Choroid plexus epithelial cell (primary cell): ENCODE data around the gene MC1R.

Experiments
- DNase-seq: peaks from one replicate; pipeline ENCODE4 v3.0.0-alpha.2; 2010; ENCODE audit warnings: low read depth
- H3K4me3 ChIP-seq: 2 replicates; pipeline ENCODE4 v1.5.1; 2011; ENCODE audit warnings: low read depth, mild to moderate bottlenecking, control low read depth, low read length, moderate library complexity
- TF ChIP-seq, protein P1 (sequence below): conservative IDR thresholded peaks from 2 replicates; pipeline ENCODE4 v1.5.1; 2011; ENCODE audit warnings: low read depth, mild to moderate bottlenecking, control low read depth, inconsistent platforms, low read length, moderate library complexity

Gene MC1R

GRCh38 chr16:89905511-89906139, 13.0 kb upstream of the MC1R start:
- no peak for DNase-seq
- TF ChIP-seq, protein P1, sequence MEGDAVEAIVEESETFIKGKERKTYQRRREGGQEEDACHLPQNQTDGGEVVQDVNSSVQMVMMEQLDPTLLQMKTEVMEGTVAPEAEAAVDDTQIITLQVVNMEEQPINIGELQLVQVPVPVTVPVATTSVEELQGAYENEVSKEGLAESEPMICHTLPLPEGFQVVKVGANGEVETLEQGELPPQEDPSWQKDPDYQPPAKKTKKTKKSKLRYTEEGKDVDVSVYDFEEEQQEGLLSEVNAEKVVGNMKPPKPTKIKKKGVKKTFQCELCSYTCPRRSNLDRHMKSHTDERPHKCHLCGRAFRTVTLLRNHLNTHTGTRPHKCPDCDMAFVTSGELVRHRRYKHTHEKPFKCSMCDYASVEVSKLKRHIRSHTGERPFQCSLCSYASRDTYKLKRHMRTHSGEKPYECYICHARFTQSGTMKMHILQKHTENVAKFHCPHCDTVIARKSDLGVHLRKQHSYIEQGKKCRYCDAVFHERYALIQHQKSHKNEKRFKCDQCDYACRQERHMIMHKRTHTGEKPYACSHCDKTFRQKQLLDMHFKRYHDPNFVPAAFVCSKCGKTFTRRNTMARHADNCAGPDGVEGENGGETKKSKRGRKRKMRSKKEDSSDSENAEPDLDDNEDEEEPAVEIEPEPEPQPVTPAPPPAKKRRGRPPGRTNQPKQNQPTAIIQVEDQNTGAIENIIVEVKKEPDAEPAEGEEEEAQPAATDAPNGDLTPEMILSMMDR = no peak
- no peak overlapping the region for H3K4me3 ChIP-seq

GRCh38 chr16:89906140-89907025, 12.3 kb upstream of the MC1R start:
- H3K4me3 ChIP-seq = no peak overlapping the region
- TF ChIP-seq, protein P1 = peak; percentile 9
- no peak for DNase-seq

DNA sequence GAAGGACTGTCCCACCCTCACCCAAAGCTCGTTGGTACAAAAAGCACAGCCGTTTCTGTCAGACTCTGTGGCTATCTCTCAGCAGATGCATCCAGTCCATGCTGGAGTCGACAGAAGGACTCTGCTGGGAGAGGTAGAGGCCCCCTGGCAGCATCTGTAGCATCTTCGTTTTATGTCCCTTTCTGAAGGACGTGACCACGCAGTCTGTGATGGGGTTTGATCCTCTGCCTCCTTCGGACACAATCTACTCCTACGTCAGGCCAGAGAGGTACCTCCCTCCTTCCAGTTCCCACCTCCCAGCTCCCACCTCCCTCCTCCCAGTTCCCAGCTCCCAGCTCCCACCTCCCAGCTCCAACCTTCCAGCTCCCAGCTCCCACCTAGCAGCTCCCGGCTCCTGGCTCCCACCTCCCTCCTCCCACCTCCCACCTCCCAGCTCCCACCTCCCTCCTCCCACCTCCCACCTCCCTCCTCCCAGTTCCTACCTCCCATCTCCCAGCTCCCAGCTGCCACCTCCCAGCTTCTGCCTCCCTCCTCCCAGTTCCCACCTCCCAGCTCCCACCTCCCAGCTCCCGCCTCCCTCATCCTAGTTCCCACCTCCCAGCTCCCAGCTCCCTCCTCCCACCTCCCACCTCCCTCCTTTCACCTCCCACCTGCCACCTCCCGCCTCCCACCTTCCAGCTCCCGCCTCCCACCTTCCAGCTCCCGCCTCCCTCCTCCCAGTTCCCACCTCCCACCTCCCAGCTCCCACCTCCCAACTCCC, 11.4 kb upstream of the MC1R start:
- H3K4me3 ChIP-seq = no peak overlapping the region
- no peak for DNase-seq
- TF ChIP-seq, protein P1 = no peak

GRCh38 chr16:89908236-89908635, 10.4 kb upstream of the MC1R start:
- H3K4me3 ChIP-seq = no peak overlapping the region
- DNase-seq = no peak
- TF ChIP-seq, protein P1 = no peak

GRCh38 chr16:89909777-89910716, 8.6 kb upstream of the MC1R start:
- H3K4me3 ChIP-seq = no peak overlapping the region
- peak; percentile 84 for DNase-seq
- TF ChIP-seq, protein P1 = peak; percentile 95

DNA sequence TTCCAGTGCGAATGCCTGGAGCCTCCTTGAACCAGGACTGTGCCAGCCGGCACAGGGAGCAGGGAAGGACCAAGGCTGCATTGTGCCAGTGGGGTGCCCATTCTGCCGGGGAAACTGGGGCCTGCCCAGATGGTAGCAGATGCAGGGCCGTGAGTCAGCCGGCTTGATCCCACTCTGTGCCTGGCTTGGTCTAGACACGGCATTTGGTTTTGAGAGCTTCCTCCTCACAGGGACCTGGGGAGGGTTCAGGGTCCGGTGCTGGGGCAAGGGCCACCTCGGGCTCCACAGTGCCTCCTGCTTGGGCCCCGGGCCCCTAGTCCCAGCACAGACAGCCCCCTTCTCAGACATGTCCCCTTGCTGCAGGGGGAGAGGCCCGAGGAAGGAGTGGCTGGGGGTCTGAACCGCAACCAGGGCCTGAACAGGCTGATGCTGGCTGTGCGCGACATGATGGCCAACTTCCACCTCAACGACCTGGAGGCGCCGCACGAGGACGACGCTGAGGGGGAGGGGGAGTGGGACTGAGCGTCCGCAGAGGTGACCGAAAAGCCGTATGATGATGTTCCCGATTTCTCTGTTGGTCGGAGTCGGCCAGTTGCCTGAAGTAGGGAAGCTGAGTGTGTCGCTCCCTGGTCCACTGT, 7.8 kb upstream of the MC1R start:
- no peak overlapping the region for H3K4me3 ChIP-seq
- DNase-seq = no peak
- TF ChIP-seq, protein P1 = no peak
